Right lobe of liver (tissue), 6 donors: ENCODE results near the gene CALHM6. TPM values are rescaled to one million over a fixed set of nuclear protein-coding genes. Genes with fewer than 3 reads are reported as not detected.
A peak's percentile ranks its signal among the peaks of the same experiment; 100 is the strongest.

Source experiments
- ATAC-seq, 4 donors: fragments of 200-7000 bp; cut with Tn5 transposase; one replicate each; pipeline ENCODE4 v1.9.1; 2020; ENCODE audit warnings: mild to moderate bottlenecking in 4 of 4, moderate library complexity in 4 of 4
- DNase-seq, 3 donors: peaks; one replicate each; pipeline ENCODE4 v3.0.0-alpha.2; 2020
- H3K27ac ChIP-seq, 3 donors: fragments of 200-600 bp; one replicate each; pipeline ENCODE4 v1.8.0; 2022
- H3K27me3 ChIP-seq, 2 donors: fragments of 200-600 bp; one replicate each; pipeline ENCODE4 v1.8.0; 2022
- H3K36me3 ChIP-seq, 4 donors: fragments of 200-600 bp; sonication (generic) in 1 of 4; one replicate each; pipeline versions ENCODE4 v1.5.1 to v1.8.0; 2017 to 2022; ENCODE audit warnings: control low read depth in 1 of 4
- H3K4me1 ChIP-seq, 4 donors: fragments of 200-600 bp; sonication (generic) in 1 of 4; one replicate each; pipeline versions ENCODE4 v1.5.1 to v1.8.0; 2017 to 2022; ENCODE audit warnings: control low read depth in 1 of 4
- H3K4me3 ChIP-seq, 3 donors: fragments of 200-600 bp; one replicate each; pipeline ENCODE4 v1.8.0; 2022
- H3K9me3 ChIP-seq, 4 donors: fragments of 200-600 bp; sonication (generic) in 1 of 4; one replicate each; pipeline versions ENCODE4 v1.5.1 to v1.8.0; 2017 to 2022; ENCODE audit warnings: control low read depth in 1 of 4
- POLR2A ChIP-seq: fragments of 450-650 bp; IDR thresholded peaks from one replicate; pipeline ENCODE4 v1.6.1; 2017; ENCODE audit warnings: antibody characterized with exemption, mild to moderate bottlenecking
- WGBS: methylation state at CpG from one replicate; pipeline ENCODE4 v1.1.6; 2018; ENCODE audit warnings: low coverage, low lambda C conversion rate; ENCODE audit not compliant: insufficient coverage; ENCODE audit errors: missing lambda C conversion rate; 5-methylcytosine and 5-hydroxymethylcytosine counted together
- intact Hi-C, 2 donors: fragments of 100-400 bp; cut with DNase I; formaldehyde crosslinking; loops; one replicate each; pipeline versions ENCODE4 v1.11.2 to v1.14.1; 2022
- total RNA-seq, 6 experiments: library from RNA; depleted of rRNA in 2 of 6; stranded (reverse); fragments of >200 nt in 2 of 6; fragmentation: NEBNext Ultra II Directional in 3 of 6; extraction: Animal tissue kit (Norgen Biotek cat#: 25700) in 3 of 6; gene quantifications; one replicate each; pipeline versions ENCODE4 v1.1.0 to v1.2.4, GENCODE V29; 2016 to 2023
- TF ChIP-seq, protein P1 (sequence below), 4 donors: fragments of 200-600 bp in 3 of 4; fragments of 450-650 bp in 1 of 4; IDR thresholded peaks; one replicate each; pipeline versions ENCODE4 v1.5.1 to v1.8.0; 2016 to 2022; ENCODE audit warnings: antibody characterized with exemption in 4 of 4, mild to moderate bottlenecking in 2 of 4
- donor health status: DM: no; HTN: yes; CAD: no.
- donor health status: DM: no; HTN: no; CAD: no.
- donor health status: DM: no; HTN: no; CAD: no.
- donor health status: DM: no; HTN: yes; CAD: no.
- donor health status: DM: no; HTN: yes; CAD: no.

The CALHM6 gene
- total RNA-seq, 6 experiments from 2014 or later = 1.4 to 7.8 (median 3.5) TPM

DNA sequence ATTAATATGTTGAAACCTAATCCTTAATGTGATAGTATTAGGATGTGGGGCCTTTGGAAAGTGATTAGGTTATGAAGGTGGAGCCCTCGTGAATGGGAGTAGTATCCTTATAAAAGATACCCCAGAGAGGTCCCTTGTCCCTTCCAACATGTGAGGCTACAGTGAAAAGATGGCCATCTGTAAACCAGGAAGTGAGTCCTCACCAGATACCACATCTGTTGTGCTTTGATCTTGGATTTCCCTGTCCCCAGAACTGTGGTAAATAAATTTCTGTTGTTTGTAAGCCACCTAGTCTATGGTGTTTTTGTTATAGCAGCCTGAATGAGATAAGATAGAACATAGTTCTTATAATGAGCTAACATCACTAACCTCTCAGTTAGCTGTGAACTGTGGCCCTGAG lies 16.6 kb upstream of the CALHM6 start:
- no peak for ATAC-seq
- Histone ChIP-seq H3K27me3 (no peaks in the 10 kb centered on the region), H3K36me3 (no peaks in the 10 kb centered on the region), H3K27ac (no peak overlapping the region), H3K9me3 (no peaks in the 10 kb centered on the region), H3K4me1 (no peaks in the 10 kb centered on the region), H3K4me3 (no peak overlapping the region)
- DNase-seq = no peak
- TF ChIP-seq, protein P1, sequence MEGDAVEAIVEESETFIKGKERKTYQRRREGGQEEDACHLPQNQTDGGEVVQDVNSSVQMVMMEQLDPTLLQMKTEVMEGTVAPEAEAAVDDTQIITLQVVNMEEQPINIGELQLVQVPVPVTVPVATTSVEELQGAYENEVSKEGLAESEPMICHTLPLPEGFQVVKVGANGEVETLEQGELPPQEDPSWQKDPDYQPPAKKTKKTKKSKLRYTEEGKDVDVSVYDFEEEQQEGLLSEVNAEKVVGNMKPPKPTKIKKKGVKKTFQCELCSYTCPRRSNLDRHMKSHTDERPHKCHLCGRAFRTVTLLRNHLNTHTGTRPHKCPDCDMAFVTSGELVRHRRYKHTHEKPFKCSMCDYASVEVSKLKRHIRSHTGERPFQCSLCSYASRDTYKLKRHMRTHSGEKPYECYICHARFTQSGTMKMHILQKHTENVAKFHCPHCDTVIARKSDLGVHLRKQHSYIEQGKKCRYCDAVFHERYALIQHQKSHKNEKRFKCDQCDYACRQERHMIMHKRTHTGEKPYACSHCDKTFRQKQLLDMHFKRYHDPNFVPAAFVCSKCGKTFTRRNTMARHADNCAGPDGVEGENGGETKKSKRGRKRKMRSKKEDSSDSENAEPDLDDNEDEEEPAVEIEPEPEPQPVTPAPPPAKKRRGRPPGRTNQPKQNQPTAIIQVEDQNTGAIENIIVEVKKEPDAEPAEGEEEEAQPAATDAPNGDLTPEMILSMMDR (IDR thresholded peaks at IDR 0.05) = no peak
- TF ChIP-seq POLR2A = no peak
- intact Hi-C loops = no loop called here
- WGBS = 100% methylated on average over 1 of the region's 1 CpG

DNA sequence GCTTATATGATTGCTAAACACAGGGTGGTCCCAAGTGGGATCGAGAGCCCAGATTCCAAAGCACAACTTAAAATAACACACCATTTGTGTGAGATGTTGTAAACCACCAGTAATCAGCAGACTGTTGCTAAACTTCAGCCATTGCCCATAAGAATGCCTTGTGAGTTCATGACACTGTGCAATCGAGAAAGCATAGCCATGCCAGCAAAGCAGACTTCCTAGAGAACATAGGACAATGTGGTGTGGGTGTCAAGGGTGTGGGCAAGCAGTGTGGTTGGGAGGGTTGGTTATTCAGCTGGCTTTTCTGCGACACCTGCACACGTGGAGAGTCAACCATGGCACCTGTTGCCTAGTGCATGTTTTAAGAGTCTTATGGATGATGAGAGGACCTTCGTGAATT lies 16.1 kb upstream of the CALHM6 start:
- H3K4me1 ChIP-seq = no peaks in the 10 kb centered on the region
- intact Hi-C loops = no loop called here
- no peaks in the 10 kb centered on the region for H3K27me3 ChIP-seq
- DNase-seq = no peak
- H3K36me3 ChIP-seq = no peaks in the 10 kb centered on the region
- no peaks in the 10 kb centered on the region for H3K9me3 ChIP-seq
- H3K27ac ChIP-seq = no peak overlapping the region
- ATAC-seq = no peak
- 38% methylated on average over 5 of the region's 5 CpGs for WGBS
- no peak for TF ChIP-seq POLR2A
- TF ChIP-seq, protein P1 (IDR thresholded peaks at IDR 0.05) = no peak
- no peak overlapping the region for H3K4me3 ChIP-seq

DNA sequence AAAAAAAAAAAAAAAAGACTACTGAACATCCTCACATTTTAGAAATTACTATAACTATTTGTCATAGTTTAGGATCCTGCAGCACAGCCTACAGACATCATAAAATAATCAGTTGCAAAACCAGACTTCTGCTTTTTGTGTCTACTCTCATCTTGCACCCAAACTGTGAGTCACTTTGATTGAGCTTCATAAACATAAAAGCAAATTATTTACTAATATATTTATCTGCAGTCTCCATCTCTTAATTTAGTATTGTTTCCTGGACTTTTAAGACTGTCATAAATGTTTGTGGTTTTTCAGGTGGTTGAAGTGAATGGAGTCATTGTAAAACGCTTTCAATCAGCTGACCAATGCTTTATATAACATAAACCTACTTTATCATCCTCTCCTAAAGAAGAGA lies 14.8 kb upstream of the CALHM6 start:
- H3K27me3 ChIP-seq = no peaks in the 10 kb centered on the region
- no peak overlapping the region for H3K4me3 ChIP-seq
- WGBS = 47% methylated on average over 1 of the region's 1 CpG
- H3K4me1 ChIP-seq = no peaks in the 10 kb centered on the region
- H3K27ac ChIP-seq = no peak overlapping the region
- H3K9me3 ChIP-seq = no peaks in the 10 kb centered on the region
- peak in 2 of 4 donors; percentile 27 to 29 for ATAC-seq
- intact Hi-C loops = no loop called here
- H3K36me3 ChIP-seq = no peaks in the 10 kb centered on the region
- TF ChIP-seq, protein P1 (IDR thresholded peaks at IDR 0.05) = no peak
- no peak for TF ChIP-seq POLR2A
- DNase-seq = no peak

DNA sequence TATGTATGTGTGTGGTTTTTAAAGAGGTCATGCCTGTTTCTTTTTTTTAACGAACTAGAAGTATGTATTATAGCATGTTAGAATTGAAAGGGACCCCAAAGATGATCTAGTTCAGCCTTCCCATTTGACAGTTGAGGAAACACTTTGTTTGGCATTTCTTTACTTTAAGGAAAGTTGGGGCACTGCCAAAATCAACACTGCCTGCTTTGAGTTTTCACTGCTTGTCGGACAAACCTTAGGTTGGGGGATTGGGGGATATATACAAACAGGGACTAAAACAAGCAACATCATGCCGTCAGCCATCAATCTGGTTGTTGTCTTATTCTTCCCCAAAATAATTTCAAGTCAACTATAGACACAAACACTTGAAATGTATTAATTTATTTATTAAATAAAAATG lies 14.1 kb upstream of the CALHM6 start:
- TF ChIP-seq POLR2A = no peak
- TF ChIP-seq, protein P1 (IDR thresholded peaks at IDR 0.05) = no peak
- H3K4me1 ChIP-seq = no peaks in the 10 kb centered on the region
- intact Hi-C loops = no loop called here
- 29% methylated on average over 3 of the region's 3 CpGs for WGBS
- H3K36me3 ChIP-seq = no peaks in the 10 kb centered on the region
- ATAC-seq = no peak
- H3K4me3 ChIP-seq = no peak overlapping the region
- no peaks in the 10 kb centered on the region for H3K9me3 ChIP-seq
- no peak for DNase-seq
- H3K27me3 ChIP-seq = no peaks in the 10 kb centered on the region
- no peak overlapping the region for H3K27ac ChIP-seq

DNA sequence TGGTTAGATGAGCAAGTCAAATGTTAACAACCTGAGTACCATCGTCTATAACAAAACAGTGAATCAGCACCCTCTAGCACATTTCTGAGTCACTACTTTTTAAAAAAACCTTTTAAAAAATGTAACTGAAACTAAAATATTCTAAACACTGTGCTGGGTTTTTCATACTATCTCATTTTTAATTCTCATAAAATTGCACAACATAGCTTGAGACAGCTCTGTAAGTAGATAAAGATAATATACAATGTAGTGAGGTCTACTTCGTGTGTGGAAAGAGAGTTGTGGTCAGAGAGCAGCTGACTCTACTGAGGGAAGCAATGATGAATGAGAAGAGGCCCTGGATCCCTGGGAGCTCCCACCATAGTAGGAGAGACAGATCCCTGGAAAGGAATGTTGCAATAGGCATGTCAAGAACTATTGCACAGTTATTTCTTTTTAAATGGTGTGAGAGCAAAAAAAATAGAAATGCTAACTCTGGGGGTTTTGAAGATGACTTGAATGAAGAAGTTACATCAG lies 13.6 kb upstream of the CALHM6 start:
- peak in 3 of 4 donors; percentile 22 to 63 (median 31) for ATAC-seq
- no peaks in the 10 kb centered on the region for H3K36me3 ChIP-seq
- TF ChIP-seq POLR2A = no peak
- TF ChIP-seq, protein P1 (IDR thresholded peaks at IDR 0.05) = no peak
- DNase-seq = no peak
- WGBS = 8% methylated on average over 2 of the region's 2 CpGs
- H3K4me3 ChIP-seq = no peak overlapping the region
- intact Hi-C loops = no loop called here
- H3K27me3 ChIP-seq = no peaks in the 10 kb centered on the region
- H3K27ac ChIP-seq = no peak overlapping the region
- no peaks in the 10 kb centered on the region for H3K4me1 ChIP-seq
- no peaks in the 10 kb centered on the region for H3K9me3 ChIP-seq
